Transverse colon (tissue), 4 donors: ENCODE data around the gene PLPPR2. TPM values are rescaled to one million over a fixed set of nuclear protein-coding genes. Genes with fewer than 3 reads are reported as not detected.
"Not testable (repeated sequence)": the region's sequence is repeated elsewhere in the genome, so short reads cannot be mapped to it uniquely, and the experiment has no call there.

ENCODE experiments used
- DNase-seq: peaks from one replicate; pipeline ENCODE4 v3.0.0-alpha.2; 2019
- H3K27ac ChIP-seq, 4 donors: fragments of 200-600 bp; sonication (generic); 2 replicates each; pipeline ENCODE4 v1.5.1; 2016 to 2018; ENCODE audit warnings: inconsistent platforms in 4 of 4
- H3K27me3 ChIP-seq: fragments of 200-600 bp; sonication (generic); 2 replicates; pipeline ENCODE4 v1.5.1; 2017; ENCODE audit warnings: inconsistent platforms
- H3K36me3 ChIP-seq, 4 donors: fragments of 200-600 bp; sonication (generic); 2 replicates each; pipeline ENCODE4 v1.5.1; 2017 to 2019; ENCODE audit warnings: inconsistent platforms in 4 of 4
- H3K4me1 ChIP-seq, 4 donors: fragments of 200-600 bp; sonication (generic); 2 replicates each; pipeline ENCODE4 v1.5.1; 2017 to 2020; ENCODE audit warnings: inconsistent platforms in 4 of 4
- H3K4me3 ChIP-seq, 4 donors: fragments of 200-600 bp; sonication (generic); 1 replicate in 1 of 4; 2 replicates in 3 of 4; pipeline versions ENCODE4 v1.5.1 to v1.6.1; 2017 to 2019; ENCODE audit warnings: inconsistent platforms in 4 of 4
- H3K9me3 ChIP-seq, 2 donors: fragments of 200-600 bp; sonication (generic); 2 replicates each; pipeline ENCODE4 v1.5.1; 2017 to 2019; ENCODE audit warnings: inconsistent platforms in 2 of 2
- EP300 ChIP-seq: sonication (generic); formaldehyde crosslinking; IDR thresholded peaks from one replicate; pipeline ENCODE4 v1.6.1; 2017; ENCODE audit warnings: antibody characterized with exemption, low read depth
- POLR2A ChIP-seq: fragments of 450-650 bp; IDR thresholded peaks from one replicate; pipeline ENCODE4 v1.6.1; 2016; ENCODE audit warnings: antibody characterized with exemption, mild to moderate bottlenecking, moderate library complexity
- POLR2AphosphoS5 ChIP-seq, 3 donors: sonication (generic); formaldehyde crosslinking; IDR thresholded peaks; one replicate each; pipeline ENCODE4 v1.6.1; 2016; ENCODE audit warnings: antibody characterized with exemption in 3 of 3
- WGBS, 2 donors: methylation state at CpG; one replicate each; pipeline ENCODE4 v1.1.5; 2018; ENCODE audit warnings: low coverage in 1 of 2; 5-methylcytosine and 5-hydroxymethylcytosine counted together
- in situ Hi-C, 4 donors: fragments of 200-750 bp; cut with MboI; loops; one replicate each; pipeline versions ENCODE4 v1.15.0 to v1.15.1; 2017; ENCODE audit warnings: low sequenced_read_pairs in 3 of 4, low pct_ligation_motif_present in 1 of 4, low pct_unique_long_range_greater_than_20kb in 1 of 4
- intact Hi-C: fragments of 100-400 bp; cut with DNase I; formaldehyde crosslinking; loops from one replicate; pipeline ENCODE4 v1.15.1; 2023; ENCODE audit warnings: low total_unique reads
- total RNA-seq, 4 donors: library from RNA; depleted of rRNA; stranded (reverse); fragments of >200 nt; gene quantifications; one replicate each; pipeline ENCODE4 v1.1.0, GENCODE V29; 2016
- TF ChIP-seq, protein P1 (sequence below), 5 experiments: fragments of 200-600 bp in 3 of 5; fragments of 450-650 bp in 2 of 5; sonication (generic) in 3 of 5; IDR thresholded peaks; 1 replicate in 2 of 5; 2 replicates in 3 of 5; pipeline ENCODE4 v1.5.1; 2016 to 2017; ENCODE audit warnings: antibody characterized with exemption in 5 of 5, inconsistent platforms in 3 of 5, mild to moderate bottlenecking in 2 of 5, moderate library complexity in 1 of 5

The PLPPR2 gene
- total RNA-seq, 4 donors from 2014 or later: 6.3 to 51.7 (median 11.5) TPM

DNA sequence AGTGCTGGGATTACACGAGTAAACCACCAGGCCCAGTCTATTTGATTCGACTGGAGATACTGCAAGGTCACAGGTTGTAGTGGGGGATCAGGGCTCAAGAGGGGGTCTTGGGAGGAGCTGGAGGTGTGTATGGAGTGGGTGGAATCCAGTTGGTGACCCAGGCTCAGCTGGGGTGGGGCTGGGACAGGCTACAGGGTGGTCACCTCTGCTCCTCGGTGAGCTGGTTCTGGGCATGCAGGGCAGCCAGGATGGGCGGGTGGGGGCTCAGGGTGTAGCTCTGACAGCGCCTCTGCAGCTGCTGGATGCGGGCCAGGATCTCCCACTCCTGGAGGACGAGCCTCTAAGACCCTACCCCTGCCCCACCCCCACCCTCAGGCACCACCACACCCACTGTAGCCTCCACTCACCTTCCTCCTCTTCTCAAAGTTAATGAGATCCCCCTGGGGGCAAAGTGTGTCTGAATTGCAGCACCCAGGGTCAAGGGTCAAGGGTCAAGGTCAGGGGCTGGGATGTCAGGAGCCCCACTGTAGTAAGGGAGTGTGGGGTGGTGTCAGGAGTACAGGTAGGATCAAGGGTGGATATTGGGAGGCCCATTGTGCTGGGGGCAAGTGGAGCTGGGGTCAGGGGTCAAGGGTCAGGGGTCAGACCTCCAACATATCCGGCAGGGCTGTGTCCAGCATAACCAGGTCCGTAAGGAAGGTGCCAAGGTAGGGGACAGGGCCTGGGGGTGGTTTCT, 46.7 kb downstream of the PLPPR2 start:
- in situ Hi-C loops: no loop called here
- TF ChIP-seq, protein P1, sequence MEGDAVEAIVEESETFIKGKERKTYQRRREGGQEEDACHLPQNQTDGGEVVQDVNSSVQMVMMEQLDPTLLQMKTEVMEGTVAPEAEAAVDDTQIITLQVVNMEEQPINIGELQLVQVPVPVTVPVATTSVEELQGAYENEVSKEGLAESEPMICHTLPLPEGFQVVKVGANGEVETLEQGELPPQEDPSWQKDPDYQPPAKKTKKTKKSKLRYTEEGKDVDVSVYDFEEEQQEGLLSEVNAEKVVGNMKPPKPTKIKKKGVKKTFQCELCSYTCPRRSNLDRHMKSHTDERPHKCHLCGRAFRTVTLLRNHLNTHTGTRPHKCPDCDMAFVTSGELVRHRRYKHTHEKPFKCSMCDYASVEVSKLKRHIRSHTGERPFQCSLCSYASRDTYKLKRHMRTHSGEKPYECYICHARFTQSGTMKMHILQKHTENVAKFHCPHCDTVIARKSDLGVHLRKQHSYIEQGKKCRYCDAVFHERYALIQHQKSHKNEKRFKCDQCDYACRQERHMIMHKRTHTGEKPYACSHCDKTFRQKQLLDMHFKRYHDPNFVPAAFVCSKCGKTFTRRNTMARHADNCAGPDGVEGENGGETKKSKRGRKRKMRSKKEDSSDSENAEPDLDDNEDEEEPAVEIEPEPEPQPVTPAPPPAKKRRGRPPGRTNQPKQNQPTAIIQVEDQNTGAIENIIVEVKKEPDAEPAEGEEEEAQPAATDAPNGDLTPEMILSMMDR (IDR thresholded peaks at IDR 0.05): no peak
- TF ChIP-seq POLR2A (no peak), EP300 (no peak), POLR2AphosphoS5 (IDR thresholded peaks at IDR 0.05) (no peak)
- Histone ChIP-seq H3K27me3 (peaks cover 9% of the 10 kb centered on the region), H3K27ac (no peak overlapping the region), H3K4me1 (no peaks in the 10 kb centered on the region), H3K4me3 (no peak overlapping the region), H3K36me3 (no peaks in the 10 kb centered on the region), H3K9me3 (no peaks in the 10 kb centered on the region)
- intact Hi-C loops: no loop called here
- DNase-seq: no peak
- WGBS, 2 donors: 89% methylated on average over 7 of the region's 9 CpGs; no CpG with 5 or more reads in 1 of the 2 donors

- TF ChIP-seq POLR2A (no peak), POLR2AphosphoS5 (IDR thresholded peaks at IDR 0.05) (no peak)
- intact Hi-C loops: no loop called here
- in situ Hi-C loops: no loop called here
Observed at GRCh38 chr19:11404588-11405222, 49.5 kb downstream of the PLPPR2 start.

GRCh38 chr19:11405846-11406643, 50.8 kb downstream of the PLPPR2 start:
- TF ChIP-seq, protein P1 (IDR thresholded peaks at IDR 0.05): no peak
- no peak for TF ChIP-seq POLR2A
- no peak for TF ChIP-seq EP300
- TF ChIP-seq POLR2AphosphoS5 (IDR thresholded peaks at IDR 0.05): no peak
- Histone ChIP-seq H3K4me1 (no peaks in the 10 kb centered on the region), H3K27me3 (peaks cover 9% of the 10 kb centered on the region), H3K27ac (no peak overlapping the region), H3K9me3 (no peaks in the 10 kb centered on the region), H3K4me3 (no peak overlapping the region), H3K36me3 (no peaks in the 10 kb centered on the region)
- no peak for DNase-seq
- WGBS, 2 donors: 66 to 79% methylated on average over 11 to 41 of the region's 44 CpGs
- intact Hi-C loops (no loop called here), in situ Hi-C loops (no loop called here)

More at GRCh38 chr19:11404588-11405222, 49.5 kb downstream of the PLPPR2 start:
- no peak for DNase-seq
- Histone ChIP-seq H3K4me3 (no peak overlapping the region), H3K27me3 (peaks cover 9% of the 10 kb centered on the region), H3K36me3 (no peaks in the 10 kb centered on the region), H3K27ac (no peak overlapping the region), H3K4me1 (no peaks in the 10 kb centered on the region), H3K9me3 (no peaks in the 10 kb centered on the region)
- 67 to 72% methylated on average over 4 to 9 of the region's 9 CpGs for WGBS, 2 donors

DNA sequence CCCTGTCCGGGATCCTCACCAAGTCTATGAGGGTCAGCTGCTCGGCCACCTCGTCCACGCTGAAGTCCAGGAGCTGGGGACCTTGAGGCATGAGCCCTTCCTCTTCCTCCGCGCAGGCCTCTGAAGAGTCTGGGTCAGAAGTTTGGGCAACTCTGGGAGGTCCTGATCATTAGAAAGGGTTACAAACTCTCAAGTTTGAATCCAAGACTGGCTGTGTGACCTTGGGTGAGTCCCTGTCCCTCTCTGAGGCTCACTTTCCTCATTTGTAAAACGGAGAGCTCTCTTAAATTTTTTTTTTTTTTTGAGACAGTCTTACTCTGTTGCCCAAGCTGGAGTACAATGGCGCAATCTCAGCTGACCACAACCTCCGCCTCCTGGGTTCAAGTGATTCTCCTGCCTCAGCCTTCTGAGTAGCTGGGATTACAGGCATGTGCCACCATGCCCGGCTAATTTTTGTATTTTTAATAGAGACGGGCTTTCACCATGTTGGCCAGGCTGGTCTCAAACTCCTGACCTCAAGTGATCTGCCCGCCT, 51.5 kb downstream of the PLPPR2 start:
- 83 to 88% methylated on average over 4 to 11 of the region's 12 CpGs for WGBS, 2 donors
- H3K36me3 ChIP-seq, H3K9me3 ChIP-seq, DNase-seq, intact Hi-C loops, in situ Hi-C loops, H3K4me1 ChIP-seq, H3K4me3 ChIP-seq, H3K27me3 ChIP-seq, H3K27ac ChIP-seq: not testable (repeated sequence)

DNA sequence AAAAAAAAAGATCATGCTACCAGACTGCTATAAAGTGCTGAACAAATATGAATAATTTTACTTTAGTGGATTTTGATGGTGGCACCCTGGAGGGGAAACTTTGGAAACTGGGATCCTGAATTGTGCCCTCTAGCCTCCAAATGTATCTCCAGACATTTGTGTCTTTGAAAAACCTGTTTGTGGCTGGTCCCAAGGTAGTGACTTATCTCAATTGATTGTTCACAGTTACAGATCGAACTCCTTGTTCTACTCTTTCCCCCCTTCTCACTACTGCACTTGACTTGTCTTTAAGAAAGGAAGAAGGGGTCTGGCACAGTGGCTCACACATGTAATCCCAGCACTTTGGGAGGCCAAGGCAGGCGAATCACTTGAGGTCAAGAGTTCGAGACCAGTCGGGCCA, 53.4 kb downstream of the PLPPR2 start:
- no peak overlapping the region for H3K4me3 ChIP-seq
- H3K4me1 ChIP-seq: no peaks in the 10 kb centered on the region
- WGBS, 2 donors: 79% methylated on average over 4 of the region's 4 CpGs; no CpG with 5 or more reads in 1 of the 2 donors
- no peak overlapping the region for H3K27ac ChIP-seq
- H3K9me3 ChIP-seq: no peaks in the 10 kb centered on the region
- H3K27me3 ChIP-seq: peaks cover 9% of the 10 kb centered on the region
- TF ChIP-seq EP300: no peak
- TF ChIP-seq POLR2A: no peak
- no peak for TF ChIP-seq POLR2AphosphoS5 (IDR thresholded peaks at IDR 0.05)
- TF ChIP-seq, protein P1 (IDR thresholded peaks at IDR 0.05): no peak
- intact Hi-C loops: no loop called here
- no peaks in the 10 kb centered on the region for H3K36me3 ChIP-seq
- no peak for DNase-seq
- in situ Hi-C loops: no loop called here
